ENCODE results near the gene CAPN13. TPM values are rescaled to one million over a fixed set of nuclear protein-coding genes. Genes with fewer than 3 reads are reported as not detected.

The CAPN13 gene
- polyA plus RNA-seq, 1 of the 3 experiments (the other 2 are of a cell fraction) = not detected

DNA sequence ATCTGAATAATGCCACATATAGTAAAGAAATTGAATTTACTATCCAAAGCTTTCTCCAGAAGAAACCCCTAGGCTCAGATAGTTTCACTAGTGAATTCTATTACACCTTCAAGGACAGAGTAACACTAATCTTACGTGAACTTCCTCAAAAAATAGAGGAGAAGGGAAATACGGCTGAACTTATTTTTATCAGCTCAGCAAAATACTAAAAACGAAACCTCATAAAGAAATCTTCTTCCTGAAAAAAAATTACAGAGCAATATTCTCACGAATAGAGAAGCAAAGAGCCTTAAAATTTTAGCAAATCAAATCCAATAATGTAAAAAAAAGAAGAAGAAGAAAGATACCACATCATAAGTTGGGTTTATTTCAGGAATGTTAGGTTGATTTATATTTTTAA is 14.7 kb downstream of the CAPN13 start (continued):
- TF ChIP-seq ZBTB33 (IDR thresholded peaks at IDR 0.05; ENCODE audit: borderline replicate concordance, low read depth) = no peak
- TF ChIP-seq REST (IDR thresholded peaks at IDR 0.05; ENCODE audit: low read depth, low read length) = no peak
- TF ChIP-seq POLR2AphosphoS5 (IDR thresholded peaks at IDR 0.05; ENCODE audit: low read depth, low read length) = no peak

- no peak overlapping the region for H3K4me2 ChIP-seq
- H3K4me3 ChIP-seq (ENCODE audit: low read depth in 2 of 2, low read length in 1 of 2) = no peak overlapping the region
- H3K27ac ChIP-seq (ENCODE audit: low read depth in 2 of 2, low read length in 1 of 2) = no peak overlapping the region
- no peak overlapping the region for H3K9ac ChIP-seq
- H2AFZ ChIP-seq (ENCODE audit: low read depth) = no peak overlapping the region
- no peak for DNase-seq
- H3K27me3 ChIP-seq (ENCODE audit: insufficient read depth) = no peaks in the 10 kb centered on the region
- H3K4me1 ChIP-seq (ENCODE audit: control insufficient read depth in 1 of 2, insufficient read depth in 2 of 2, low read depth in 1 of 2, low read length in 1 of 2) = no peaks in the 10 kb centered on the region; a peak in 1 of 4 replicates
- no peaks in the 10 kb centered on the region for H3K79me2 ChIP-seq (ENCODE audit: insufficient read depth)
- no peaks in the 10 kb centered on the region for H3F3A ChIP-seq (replicated peaks; ENCODE audit: insufficient read depth)
- H3K9me3 ChIP-seq = no peaks in the 10 kb centered on the region
- 49% methylated on average over 3 of the region's 3 CpGs for WGBS (ENCODE audit: low lambda C conversion rate)
- no peaks in the 10 kb centered on the region for H3K36me3 ChIP-seq (replicated peaks in 1 of 2; ENCODE audit: control insufficient read depth in 1 of 2, insufficient read depth in 2 of 2, low read length in 1 of 2)
- TF ChIP-seq IRF3 (IDR thresholded peaks at IDR 0.05; ENCODE audit: low read depth, low read length) (no peak), NRF1 (IDR thresholded peaks at IDR 0.05; ENCODE audit: low read depth, low read length) (no peak), ZBTB33 (IDR thresholded peaks at IDR 0.05; ENCODE audit: borderline replicate concordance, low read depth) (no peak), FOSL2 (IDR thresholded peaks at IDR 0.05; ENCODE audit: borderline replicate concordance, low read depth) (no peak), USF2 (IDR thresholded peaks at IDR 0.05; ENCODE audit: borderline replicate concordance, low read depth, low read length) (no peak), TCF12 (IDR thresholded peaks at IDR 0.05) (no peak), RXRA (IDR thresholded peaks at IDR 0.05; ENCODE audit: borderline replicate concordance, low read depth) (no peak)
- TF ChIP-seq, protein P1, sequence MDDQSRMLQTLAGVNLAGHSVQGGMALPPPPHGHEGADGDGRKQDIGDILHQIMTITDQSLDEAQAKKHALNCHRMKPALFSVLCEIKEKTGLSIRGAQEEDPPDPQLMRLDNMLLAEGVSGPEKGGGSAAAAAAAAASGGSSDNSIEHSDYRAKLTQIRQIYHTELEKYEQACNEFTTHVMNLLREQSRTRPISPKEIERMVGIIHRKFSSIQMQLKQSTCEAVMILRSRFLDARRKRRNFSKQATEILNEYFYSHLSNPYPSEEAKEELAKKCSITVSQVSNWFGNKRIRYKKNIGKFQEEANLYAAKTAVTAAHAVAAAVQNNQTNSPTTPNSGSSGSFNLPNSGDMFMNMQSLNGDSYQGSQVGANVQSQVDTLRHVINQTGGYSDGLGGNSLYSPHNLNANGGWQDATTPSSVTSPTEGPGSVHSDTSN (IDR thresholded peaks at IDR 0.05) = no peak
- TF ChIP-seq, protein P2, sequence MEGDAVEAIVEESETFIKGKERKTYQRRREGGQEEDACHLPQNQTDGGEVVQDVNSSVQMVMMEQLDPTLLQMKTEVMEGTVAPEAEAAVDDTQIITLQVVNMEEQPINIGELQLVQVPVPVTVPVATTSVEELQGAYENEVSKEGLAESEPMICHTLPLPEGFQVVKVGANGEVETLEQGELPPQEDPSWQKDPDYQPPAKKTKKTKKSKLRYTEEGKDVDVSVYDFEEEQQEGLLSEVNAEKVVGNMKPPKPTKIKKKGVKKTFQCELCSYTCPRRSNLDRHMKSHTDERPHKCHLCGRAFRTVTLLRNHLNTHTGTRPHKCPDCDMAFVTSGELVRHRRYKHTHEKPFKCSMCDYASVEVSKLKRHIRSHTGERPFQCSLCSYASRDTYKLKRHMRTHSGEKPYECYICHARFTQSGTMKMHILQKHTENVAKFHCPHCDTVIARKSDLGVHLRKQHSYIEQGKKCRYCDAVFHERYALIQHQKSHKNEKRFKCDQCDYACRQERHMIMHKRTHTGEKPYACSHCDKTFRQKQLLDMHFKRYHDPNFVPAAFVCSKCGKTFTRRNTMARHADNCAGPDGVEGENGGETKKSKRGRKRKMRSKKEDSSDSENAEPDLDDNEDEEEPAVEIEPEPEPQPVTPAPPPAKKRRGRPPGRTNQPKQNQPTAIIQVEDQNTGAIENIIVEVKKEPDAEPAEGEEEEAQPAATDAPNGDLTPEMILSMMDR (IDR thresholded peaks at IDR 0.05) = no peak
- no peaks in the 10 kb centered on the region for H3K9me2 ChIP-seq
- ChIA-PET CTCF (interaction anchor here (1.6 kb wide), 1 partner anchor 36 kb away, joined by 3 read pairs; no protein-coding TSS in a partner anchor), POLR2A (no interaction called here)
- no peaks in the 10 kb centered on the region for H4K20me1 ChIP-seq (ENCODE audit: insufficient read depth)
Measured at GRCh38 chr2:30790879-30791278, 16.4 kb downstream of the CAPN13 start.

Data from SK-N-SH (cell line).